SK-N-SH (cell line): ENCODE results near the gene SSTR5. TPM values are rescaled to one million over a fixed set of nuclear protein-coding genes. Genes with fewer than 3 reads are reported as not detected.

Experiments used
- CTCF ChIA-PET: fragments of 300-600, 350-600 bp; formaldehyde crosslinking; extraction: SDS; loops from one replicate; lab custom pipeline; 2021; lab: Yijun Ruan, JAX
- POLR2A ChIA-PET: fragments of 350-600 bp; sonication (Branson Sonifier 250); formaldehyde crosslinking; extraction: SDS; loops from one replicate; lab custom pipeline; 2020; ENCODE audit warnings: antibody characterized with exemption, inconsistent platforms; lab: Yijun Ruan, JAX
- DNase-seq: peaks from one replicate; pipeline ENCODE4 v3.0.0; 2012
- H2AFZ ChIP-seq: fragments of 200-600 bp; sonication (generic); 2 replicates; pipeline ENCODE4 v1.8.1; 2016; ENCODE audit warnings: antibody characterized with exemption, mild to moderate bottlenecking, low read depth
- H3F3A ChIP-seq: fragments of 200-600 bp; sonication (generic); replicated peaks from 2 replicates; pipeline ENCODE3; 2016; ENCODE audit warnings: antibody characterized with exemption, mild to moderate bottlenecking; ENCODE audit not compliant: insufficient read depth
- H3K27ac ChIP-seq, 2 experiments: fragments of 200-500 bp in 1 of 2; fragments of 200-600 bp in 1 of 2; sonication (Bioruptor generic) in 1 of 2; sonication (generic), shearing (Covaris generic) in 1 of 2; 2 replicates each; pipeline versions ENCODE4 v1.5.1 to v1.6.1; 2014 to 2016; ENCODE audit warnings: low read depth in 2 of 2, inconsistent platforms in 1 of 2, low read length in 1 of 2, mild to moderate bottlenecking in 1 of 2, mixed read lengths in 1 of 2
- H3K27me3 ChIP-seq: fragments of 200-600 bp; sonication (generic), shearing (Covaris generic); 2 replicates; pipeline ENCODE4 v1.6.1; 2016; ENCODE audit warnings: mixed run types; ENCODE audit not compliant: insufficient read depth
- H3K36me3 ChIP-seq, 2 experiments: fragments of 200-500 bp in 1 of 2; fragments of 200-600 bp in 1 of 2; sonication (Bioruptor generic) in 1 of 2; sonication (generic) in 1 of 2; replicated peaks in 1 of 2; 2 replicates each; pipeline versions ENCODE3 to v1.5.1; 2014 to 2016; ENCODE audit warnings: low read length in 1 of 2, mild to moderate bottlenecking in 1 of 2; ENCODE audit not compliant: insufficient read depth in 2 of 2, control insufficient read depth in 1 of 2
- H3K4me1 ChIP-seq, 2 experiments: fragments of 200-500 bp in 1 of 2; fragments of 200-600 bp in 1 of 2; sonication (Bioruptor generic) in 1 of 2; sonication (generic), shearing (Covaris generic) in 1 of 2; 2 replicates each; pipeline versions ENCODE4 v1.5.1 to v1.6.1; 2014 to 2016; ENCODE audit warnings: low read depth in 1 of 2, low read length in 1 of 2, mixed run types in 1 of 2; ENCODE audit not compliant: insufficient read depth in 2 of 2, control insufficient read depth in 1 of 2
- H3K4me2 ChIP-seq: fragments of 200-600 bp; sonication (generic), shearing (Covaris generic); 2 replicates; pipeline ENCODE4 v1.6.1; 2017; ENCODE audit warnings: mixed run types
- H3K4me3 ChIP-seq, 2 experiments: fragments of 200-500 bp in 1 of 2; fragments of 200-600 bp in 1 of 2; sonication (Bioruptor generic) in 1 of 2; sonication (generic), shearing (Covaris generic) in 1 of 2; 2 replicates each; pipeline versions ENCODE4 v1.5.1 to v1.8.1; 2014 to 2016; ENCODE audit warnings: low read depth in 2 of 2, inconsistent platforms in 1 of 2, low read length in 1 of 2, mild to moderate bottlenecking in 1 of 2, mixed read lengths in 1 of 2, moderate library complexity in 1 of 2
- H3K79me2 ChIP-seq: fragments of 200-600 bp; sonication (generic); 2 replicates; pipeline ENCODE4 v1.8.1; 2017; ENCODE audit warnings: mild to moderate bottlenecking; ENCODE audit not compliant: insufficient read depth
- H3K9ac ChIP-seq: fragments of 200-600 bp; sonication (generic); 2 replicates; pipeline ENCODE4 v1.6.1; 2017; ENCODE audit warnings: mixed run types
- H3K9me2 ChIP-seq: fragments of 200-600 bp; sonication (generic); 2 replicates; pipeline ENCODE4 v1.6.1; 2017; ENCODE audit warnings: mixed run types
- H3K9me3 ChIP-seq: fragments of 200-600 bp; sonication (generic); 2 replicates; pipeline ENCODE4 v1.6.1; 2017; ENCODE audit warnings: mixed run types, mild to moderate bottlenecking, moderate library complexity
- H4K20me1 ChIP-seq: fragments of 200-600 bp; sonication (generic); 2 replicates; pipeline ENCODE4 v1.6.1; 2017; ENCODE audit warnings: mild to moderate bottlenecking, mixed run types; ENCODE audit not compliant: insufficient read depth
- ELF1 ChIP-seq: IDR thresholded peaks from 2 replicates; pipeline ENCODE4 v1.4.0; 2012
- EZH2phosphoT487 ChIP-seq: fragments of 200-600 bp; sonication (generic); IDR thresholded peaks from 2 replicates; pipeline ENCODE4 v1.6.1; 2017; ENCODE audit warnings: low read depth, mixed run types, mild to moderate bottlenecking, antibody characterized with exemption, moderate library complexity, borderline replicate concordance
- FOSL2 ChIP-seq: IDR thresholded peaks from 2 replicates; pipeline ENCODE4 v1.4.0; 2012; ENCODE audit warnings: low read depth, mild to moderate bottlenecking, moderate library complexity, borderline replicate concordance
- FOXJ3 ChIP-seq: sonication (generic); formaldehyde crosslinking; IDR thresholded peaks from 2 replicates; pipeline ENCODE4 v1.5.1; 2020; ENCODE audit warnings: mild to moderate bottlenecking, missing genetic modification reagents
- GABPA ChIP-seq: IDR thresholded peaks from 2 replicates; pipeline ENCODE4 v1.4.0; 2012; ENCODE audit warnings: low read depth, mild to moderate bottlenecking
- IRF3 ChIP-seq: fragments of 150-350 bp; IDR thresholded peaks from 2 replicates; pipeline ENCODE4 v1.6.1; 2016; ENCODE audit warnings: mild to moderate bottlenecking, low read depth, low read length
- MXI1 ChIP-seq: IDR thresholded peaks from 2 replicates; pipeline ENCODE4 v1.6.1; 2012; ENCODE audit warnings: mild to moderate bottlenecking, low read depth, low read length, improper control_type of control experiment
- NFIC ChIP-seq: IDR thresholded peaks from 2 replicates; pipeline ENCODE4 v1.4.0; 2012; ENCODE audit warnings: borderline replicate concordance
- RAD21 ChIP-seq: IDR thresholded peaks from 2 replicates; pipeline ENCODE4 v1.6.1; 2012; ENCODE audit warnings: mild to moderate bottlenecking, low read length
- RCOR1 ChIP-seq: fragments of 150-350 bp; IDR thresholded peaks from 2 replicates; pipeline ENCODE4 v1.6.1; 2017; ENCODE audit warnings: antibody characterized with exemption, low read length
- REST ChIP-seq: IDR thresholded peaks from 2 replicates; pipeline ENCODE4 v1.6.1; 2012; ENCODE audit warnings: mild to moderate bottlenecking, low read depth, low read length, moderate library complexity
- TEAD4 ChIP-seq: IDR thresholded peaks from 2 replicates; pipeline ENCODE4 v1.4.0; 2012; ENCODE audit warnings: mild to moderate bottlenecking, borderline replicate concordance; ENCODE audit not compliant: insufficient read depth
- USF2 ChIP-seq: fragments of 150-350 bp; IDR thresholded peaks from 2 replicates; pipeline ENCODE4 v1.6.1; 2017; ENCODE audit warnings: antibody characterized with exemption, low read length, low read depth, borderline replicate concordance
- WGBS: methylation state at CpG from one replicate; pipeline ENCODE4 v1.1.6; 2017; ENCODE audit warnings: low lambda C conversion rate; 5-methylcytosine and 5-hydroxymethylcytosine counted together
- polyA plus RNA-seq, 3 experiments: library from polyadenylated mRNA; depleted of rRNA; stranded (reverse); fragments of >200 nt; gene quantifications; 2 replicates each; pipeline ENCODE4 v1.2.3, GENCODE V29; 2012

The SSTR5 gene
- polyA plus RNA-seq, 1 of the 3 experiments (the other 2 are of a cell fraction) = not detected

GRCh38 chr16:1125471-1125870, 52.9 kb downstream of the SSTR5 start:
- H3K27me3 ChIP-seq = peaks cover 46% of the 10 kb centered on the region
- no peak overlapping the region for H3K27ac ChIP-seq
- no peaks in the 10 kb centered on the region for H3K9me3 ChIP-seq
- no peaks in the 10 kb centered on the region for H3K79me2 ChIP-seq
- 0 out of 2 replicates have a peak, but pooled peaks cover under 1% of the 10 kb centered on the region for H4K20me1 ChIP-seq
- no peak overlapping the region for H2AFZ ChIP-seq
- H3K4me2 ChIP-seq = no peak overlapping the region
- WGBS = 24% methylated on average over 15 of the region's 18 CpGs
- no peaks in the 10 kb centered on the region for H3K4me1 ChIP-seq
- POLR2A ChIA-PET = no interaction called here
- no peak overlapping the region for H3K4me3 ChIP-seq
- no peaks in the 10 kb centered on the region for H3K9me2 ChIP-seq
- H3K36me3 ChIP-seq = no peaks in the 10 kb centered on the region
- TF ChIP-seq NFIC (no peak), RAD21 (no peak), TEAD4 (no peak), REST (no peak), EZH2phosphoT487 (no peak), RCOR1 (no peak), USF2 (no peak), MXI1 (no peak), ELF1 (no peak), FOXJ3 (CRISPR knock-in tag) (no peak), IRF3 (no peak), FOSL2 (no peak), GABPA (no peak)
- no peak for DNase-seq
- H3F3A ChIP-seq = no peaks in the 10 kb centered on the region
- no peak overlapping the region for H3K9ac ChIP-seq
- CTCF ChIA-PET = interaction anchor here (1.1 to 1.5 kb wide), 4 partner anchors 10 to 70 kb away, joined by 3 to 6 read pairs (median 4); no protein-coding TSS in a partner anchor
